GM18873 (cell line): Measurements from ENCODE around the gene PRPH.
"Not testable (repeated sequence)": the region's sequence is repeated elsewhere in the genome, so short reads cannot be mapped to it uniquely, and the experiment has no call there.

Experiments
- ATAC-seq: cut with Tn5 transposase; IDR thresholded peaks from one replicate; pipeline ENCODE4 v1.9.1; 2021; ENCODE audit warnings: mild to moderate bottlenecking, moderate library complexity, moderate number of reproducible peaks; ENCODE audit not compliant: unreplicated experiment, low FRiP score

The PRPH gene

DNA sequence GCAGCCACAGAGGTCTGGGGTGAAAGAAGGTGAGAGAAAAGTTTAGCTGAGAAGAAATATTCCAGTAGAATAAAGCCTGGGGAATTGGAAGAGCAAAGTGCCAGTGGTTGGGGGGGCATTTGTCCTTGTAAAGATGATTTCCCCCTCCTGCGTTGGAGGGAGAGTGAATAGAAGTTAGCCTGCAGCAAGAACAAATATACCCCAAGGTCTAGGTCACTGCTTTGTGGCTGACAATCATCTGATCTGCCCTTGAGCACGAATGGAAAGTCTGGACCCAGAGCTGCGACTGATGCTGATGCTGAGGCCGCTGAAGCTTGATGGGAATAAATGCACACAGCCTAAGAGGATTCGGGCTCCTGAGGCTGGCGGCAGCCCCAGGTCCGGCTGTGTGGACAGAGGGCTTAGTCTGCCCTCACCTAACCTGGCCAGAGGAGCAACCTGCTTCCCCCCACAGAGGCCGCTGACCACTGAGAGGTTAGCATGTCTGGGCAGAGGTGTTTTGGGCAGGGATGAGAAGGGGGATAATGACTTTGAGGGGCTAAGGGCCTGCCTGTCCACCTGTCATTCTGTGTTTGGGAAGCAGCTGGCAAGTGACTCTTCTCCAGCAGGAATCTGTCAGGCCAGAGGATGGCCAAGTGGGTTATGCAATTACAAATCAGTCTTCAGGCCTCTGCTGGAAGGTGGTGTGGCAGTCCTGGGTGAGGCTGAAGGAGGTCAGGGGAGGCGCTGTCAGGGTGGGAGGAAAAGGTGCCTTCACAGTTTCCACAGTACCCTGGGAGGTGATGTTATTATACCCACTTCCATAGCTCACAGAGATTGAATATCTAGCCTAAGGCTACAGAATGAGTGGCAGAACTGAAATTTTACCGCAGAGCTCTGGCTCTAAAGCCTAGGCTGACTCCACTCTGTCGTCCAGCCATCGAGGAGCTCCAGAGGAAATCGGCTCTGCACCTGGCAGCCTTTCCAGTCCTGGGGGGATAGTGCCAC lies 18.4 kb upstream of the PRPH start:
- ATAC-seq: no peak

DNA sequence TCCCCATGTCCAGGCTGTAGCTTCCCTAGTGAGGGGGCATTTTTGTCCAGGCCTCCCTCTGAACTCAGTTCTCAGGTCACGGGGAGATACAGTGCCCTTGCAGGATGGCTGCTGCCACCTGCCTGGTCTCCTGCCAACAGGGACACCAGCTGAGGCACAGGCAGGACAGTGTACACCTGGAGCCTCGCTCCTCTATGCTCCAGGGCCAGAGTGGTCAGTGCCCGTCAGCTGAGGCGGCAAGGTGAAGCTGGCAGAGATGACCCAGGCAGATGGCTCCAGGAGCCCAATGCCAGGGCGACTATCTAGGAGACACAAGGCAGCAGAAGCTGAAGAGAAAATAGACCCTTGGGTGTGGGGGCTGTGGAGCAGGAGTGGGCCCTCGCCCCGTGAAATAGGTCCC lies 17.5 kb upstream of the PRPH start:
- ATAC-seq: no peak

DNA sequence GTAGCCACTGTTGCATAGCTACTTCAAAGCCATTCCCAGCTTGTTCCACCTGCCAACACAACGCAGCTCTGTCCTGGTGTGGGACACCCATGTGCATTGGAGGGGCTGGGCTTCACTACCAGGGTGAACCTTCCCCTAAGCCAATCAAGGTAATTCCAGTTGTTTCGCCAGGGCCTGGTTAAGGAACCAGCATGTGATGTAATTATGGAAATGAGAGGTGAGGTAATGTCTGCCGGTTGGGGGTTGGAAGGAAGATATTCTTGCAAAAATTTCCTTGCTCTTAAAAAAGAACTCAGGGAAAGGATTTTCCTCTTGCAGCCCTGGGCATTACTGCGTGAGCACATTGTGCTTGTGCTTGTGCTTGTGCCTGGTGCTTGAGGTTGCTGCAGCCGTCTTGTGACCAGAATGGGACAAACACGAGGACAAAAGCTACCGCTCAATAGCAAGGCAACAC lies 15.2 kb upstream of the PRPH start:
- ATAC-seq: no peak

DNA sequence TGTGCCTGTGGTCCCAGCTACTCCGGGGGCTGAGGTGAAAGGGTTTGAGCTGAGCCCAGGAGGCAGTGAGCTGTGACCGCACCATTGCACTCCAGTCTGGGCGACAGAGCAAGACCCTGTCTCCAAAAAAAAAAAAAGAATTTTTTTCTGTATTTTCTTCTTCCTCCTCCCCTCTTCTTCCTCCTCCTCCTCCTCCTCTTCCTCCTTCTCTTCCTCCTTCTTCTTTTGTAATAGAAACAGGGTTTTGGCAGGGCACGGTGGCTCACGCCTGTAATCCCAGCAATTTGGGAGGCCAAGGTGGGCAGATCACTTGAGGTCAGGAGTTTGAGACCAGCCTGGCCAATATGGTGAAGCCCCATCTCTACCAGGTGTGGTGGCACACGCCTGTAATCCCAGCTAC lies 14.4 kb upstream of the PRPH start:
- not testable (repeated sequence) for ATAC-seq

DNA sequence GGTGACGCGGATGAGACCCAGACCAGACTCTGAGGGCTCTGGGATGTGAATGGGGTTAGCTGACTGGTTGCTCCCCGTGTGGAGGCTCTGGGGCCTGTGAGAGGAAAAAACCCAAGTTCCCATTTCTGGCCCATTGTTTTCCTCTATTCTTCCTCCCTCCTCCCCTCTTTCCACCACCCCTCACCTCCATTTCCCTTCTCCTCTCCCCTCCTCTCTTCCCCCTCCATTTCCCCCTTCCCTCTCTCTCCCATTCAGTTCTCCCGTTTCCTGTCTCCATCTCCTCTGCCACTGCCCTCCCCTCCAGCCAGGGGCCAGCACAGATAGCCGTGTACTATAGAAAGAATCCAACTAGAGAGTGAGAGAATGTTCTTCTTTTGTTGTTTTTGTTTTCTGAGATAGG lies 12.6 kb upstream of the PRPH start:
- no peak for ATAC-seq

DNA sequence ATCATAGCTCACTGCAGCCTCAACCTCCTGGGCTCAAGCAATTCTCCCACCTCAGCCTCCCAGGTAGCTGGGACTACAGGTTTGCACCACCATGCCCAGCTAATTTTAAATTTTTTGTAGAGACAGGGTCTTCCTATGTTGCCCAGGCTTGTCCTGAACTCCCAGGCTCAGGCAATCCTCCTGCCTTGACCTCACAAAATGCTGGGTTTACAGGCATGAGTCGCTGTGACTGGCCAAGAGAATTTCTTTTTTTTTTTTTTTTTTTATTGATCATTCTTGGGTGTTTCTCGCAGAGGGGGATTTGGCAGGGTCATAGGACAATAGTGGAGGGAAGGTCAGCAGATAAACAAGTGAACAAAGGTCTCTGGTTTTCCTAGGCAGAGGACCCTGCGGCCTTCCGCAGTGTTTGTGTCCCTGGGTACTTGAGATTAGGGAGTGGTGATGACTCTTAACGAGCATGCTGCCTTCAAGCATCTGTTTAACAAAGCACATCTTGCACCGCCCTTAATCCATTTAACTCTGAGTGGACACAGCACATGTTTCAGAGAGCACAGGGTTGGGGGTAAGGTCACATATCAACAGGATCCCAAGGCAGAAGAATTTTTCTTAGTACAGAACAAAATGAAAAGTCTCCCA lies 12.1 kb upstream of the PRPH start:
- ATAC-seq: not testable (repeated sequence)

DNA sequence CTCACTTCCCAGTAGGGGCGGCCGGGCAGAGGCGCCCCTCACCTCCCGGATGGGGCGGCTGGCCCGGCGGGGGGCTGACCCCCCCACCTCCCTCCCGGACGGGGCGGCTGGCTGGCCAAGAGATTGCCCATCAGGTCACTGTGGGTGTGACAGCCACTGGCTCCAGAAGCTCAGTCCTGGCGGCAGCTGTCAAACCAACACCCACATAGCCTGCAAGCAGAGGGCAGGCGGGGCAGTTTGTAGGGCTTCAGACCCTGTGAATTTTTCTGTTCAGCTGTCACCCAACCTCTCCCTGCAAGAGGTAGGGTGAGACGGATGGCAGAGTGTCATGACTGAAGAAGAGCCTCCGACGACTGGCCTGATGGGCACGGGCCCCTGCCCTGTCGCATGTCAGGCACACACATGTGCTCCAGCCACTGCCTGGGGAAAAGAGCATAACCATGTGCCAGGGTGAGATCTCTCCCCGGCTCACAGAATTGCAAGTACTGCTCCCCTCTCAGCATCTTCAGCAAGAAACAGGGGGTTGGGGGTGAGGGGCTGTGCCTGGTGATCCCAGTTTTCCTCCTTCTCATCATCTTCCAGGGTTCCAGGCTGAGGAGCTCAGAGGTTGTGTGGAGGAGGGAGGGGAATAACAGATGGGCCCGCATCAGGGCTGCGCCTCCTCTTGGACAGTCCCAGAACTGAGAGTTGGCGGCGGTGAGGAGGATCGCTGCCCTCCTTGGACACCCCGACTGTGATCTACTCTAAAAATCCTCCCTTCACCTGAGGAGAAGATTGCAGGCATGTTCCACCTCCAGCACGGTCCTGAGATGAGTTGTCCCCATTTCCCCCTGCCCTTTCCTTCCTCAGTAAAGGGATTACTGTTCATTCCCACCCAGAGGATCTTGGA lies 11.2 kb upstream of the PRPH start:
- no peak for ATAC-seq

DNA sequence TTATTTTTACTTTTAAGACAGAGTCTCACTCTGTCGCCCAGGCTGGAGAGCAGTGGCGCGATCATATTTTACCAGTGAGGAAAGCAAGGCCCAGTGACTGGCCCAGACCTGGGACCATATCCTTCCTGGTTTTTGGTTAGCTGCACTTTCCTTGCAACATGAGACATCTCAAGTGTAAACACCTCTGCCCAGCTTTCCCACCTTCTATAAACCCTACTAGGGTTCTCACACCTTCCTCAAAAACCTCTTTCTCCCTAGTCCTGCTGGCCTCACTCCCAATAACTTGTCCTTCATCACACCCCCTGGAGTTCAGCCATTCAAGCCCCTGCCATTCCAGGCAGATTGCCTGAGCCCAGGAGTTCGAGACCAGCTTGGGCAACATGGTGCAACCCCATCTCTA lies 10.3 kb upstream of the PRPH start:
- ATAC-seq: no peak

DNA sequence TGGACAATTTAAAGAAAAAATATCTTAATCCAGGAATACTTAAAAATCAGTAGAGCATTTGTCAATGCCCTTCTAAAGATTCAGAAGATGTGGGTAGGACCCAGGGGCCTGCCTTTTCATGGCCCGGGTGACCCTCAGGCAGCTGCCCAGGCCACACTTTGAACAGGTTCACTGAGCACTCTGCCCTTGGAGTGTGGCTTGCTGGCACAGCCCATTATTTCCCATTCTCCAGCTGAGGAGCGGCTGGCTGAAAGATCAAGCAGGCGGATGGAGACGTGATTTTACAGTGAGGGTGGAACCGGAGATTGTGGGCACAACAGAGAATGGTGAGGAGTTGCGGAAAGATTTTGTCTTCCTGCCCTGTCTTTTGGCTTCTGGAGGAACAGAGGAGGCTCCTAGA lies 7.1 kb upstream of the PRPH start:
- ATAC-seq: no peak

DNA sequence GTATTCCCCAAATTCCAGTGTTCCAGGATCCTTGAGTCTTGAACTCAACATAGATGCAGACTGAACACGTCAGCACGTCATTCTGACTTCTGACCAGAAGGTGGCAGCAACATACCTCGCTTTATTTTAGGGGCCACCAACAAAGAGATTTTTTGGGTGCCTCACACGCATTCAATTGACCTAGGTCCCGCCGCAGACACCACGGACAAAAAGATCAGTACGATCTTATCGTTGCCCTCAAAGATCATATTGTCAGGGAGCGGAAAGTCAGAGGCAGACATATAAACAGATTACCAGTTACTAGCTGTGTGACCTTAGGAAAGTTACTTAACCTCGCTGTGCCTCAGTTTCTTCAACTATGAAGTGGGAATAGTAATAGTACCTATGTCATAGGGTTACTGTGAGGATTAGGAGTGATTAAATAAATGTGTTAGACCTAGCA lies 6.5 kb upstream of the PRPH start:
- ATAC-seq: no peak

DNA sequence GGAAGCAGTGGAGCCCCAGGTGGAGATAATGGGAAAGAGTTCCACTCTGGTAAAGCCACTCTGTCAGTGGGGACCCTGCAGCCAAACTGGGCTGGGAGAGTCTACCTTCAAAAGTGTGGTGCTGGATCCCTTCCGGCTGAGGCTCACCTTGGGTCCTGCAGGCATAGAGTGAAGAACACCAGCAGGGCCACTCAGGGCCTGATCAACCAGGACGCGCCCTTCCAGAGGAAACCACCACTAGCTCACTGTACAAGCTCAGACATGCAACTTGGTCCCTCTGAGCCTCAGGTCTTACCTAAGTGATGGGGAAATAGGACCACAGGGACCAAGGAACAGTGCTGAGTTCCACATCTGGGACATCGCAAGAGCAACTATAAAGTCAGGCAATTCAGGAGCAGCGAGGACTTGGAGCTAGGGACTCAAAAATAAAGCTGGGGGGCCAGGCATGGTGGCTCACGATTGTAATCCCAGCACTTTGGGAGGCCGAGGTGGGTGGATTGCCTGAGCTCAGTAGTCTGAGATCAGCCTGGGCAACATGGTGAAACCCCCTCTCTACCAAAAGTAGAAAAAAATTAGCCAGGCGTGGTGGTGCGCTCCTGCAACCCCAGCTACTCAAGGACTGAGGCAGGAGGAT lies 5.9 kb upstream of the PRPH start:
- ATAC-seq: no peak

DNA sequence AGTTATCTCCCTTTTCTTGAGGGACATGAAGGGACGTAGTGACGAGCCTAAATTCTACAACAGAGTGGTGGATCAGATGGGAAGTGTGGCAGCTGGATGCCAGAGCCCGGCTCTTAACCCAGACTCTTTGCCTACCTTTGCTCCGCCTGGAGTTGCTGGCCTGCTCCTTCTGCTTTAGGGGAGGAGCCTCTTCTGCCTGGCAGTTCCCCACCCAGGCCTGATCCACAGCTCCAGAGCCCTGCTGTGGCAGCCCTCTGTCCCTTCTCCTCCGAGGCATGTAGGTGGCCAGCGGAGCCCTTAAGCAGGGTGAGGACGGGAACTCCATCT lies 2.3 kb upstream of the PRPH start:
- ATAC-seq: no peak

DNA sequence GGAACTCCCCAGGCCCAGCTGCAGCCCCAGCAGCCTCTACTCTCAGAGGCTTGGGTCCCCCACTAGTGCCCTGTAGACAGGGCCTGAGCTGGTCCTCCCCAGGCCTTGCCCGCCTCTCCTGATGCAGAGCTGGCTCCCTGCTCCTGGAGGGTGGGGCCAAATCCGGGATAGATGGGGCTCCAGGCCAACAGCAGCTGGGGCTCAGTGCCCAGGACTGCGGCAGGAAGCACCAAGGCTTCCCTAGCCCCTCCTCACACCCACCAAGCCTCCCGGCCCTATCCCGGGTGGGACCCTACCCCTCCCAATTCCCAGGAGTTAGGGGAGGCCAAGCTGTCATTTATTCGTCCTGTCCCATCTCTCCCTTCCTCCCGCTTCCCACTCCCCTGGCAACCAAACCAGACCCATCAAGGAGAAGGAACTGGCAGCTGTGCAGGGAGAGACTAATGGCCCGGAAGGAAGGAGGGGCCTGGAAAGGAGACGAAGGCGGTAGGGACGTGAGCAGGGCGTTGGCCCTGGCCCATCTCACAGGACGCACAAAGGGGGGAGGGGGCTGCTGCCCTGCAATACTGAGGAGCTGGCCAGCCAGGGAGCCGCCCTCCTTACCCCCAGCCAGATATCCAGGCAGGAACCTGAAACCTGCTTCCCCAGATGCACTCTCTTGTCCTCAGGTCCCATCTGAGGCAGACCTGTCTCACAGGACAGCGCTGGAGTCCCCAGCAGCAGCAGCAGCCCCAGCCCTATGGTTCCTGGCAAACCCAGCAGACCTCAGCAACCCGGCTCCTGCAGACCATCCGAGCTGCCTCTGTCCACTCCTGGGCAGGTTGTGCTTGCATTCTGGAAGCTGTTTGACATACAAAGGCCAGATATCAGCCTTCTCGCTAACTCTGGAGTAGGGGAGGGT lies 1.6 kb upstream of the PRPH start:
- no peak for ATAC-seq

DNA sequence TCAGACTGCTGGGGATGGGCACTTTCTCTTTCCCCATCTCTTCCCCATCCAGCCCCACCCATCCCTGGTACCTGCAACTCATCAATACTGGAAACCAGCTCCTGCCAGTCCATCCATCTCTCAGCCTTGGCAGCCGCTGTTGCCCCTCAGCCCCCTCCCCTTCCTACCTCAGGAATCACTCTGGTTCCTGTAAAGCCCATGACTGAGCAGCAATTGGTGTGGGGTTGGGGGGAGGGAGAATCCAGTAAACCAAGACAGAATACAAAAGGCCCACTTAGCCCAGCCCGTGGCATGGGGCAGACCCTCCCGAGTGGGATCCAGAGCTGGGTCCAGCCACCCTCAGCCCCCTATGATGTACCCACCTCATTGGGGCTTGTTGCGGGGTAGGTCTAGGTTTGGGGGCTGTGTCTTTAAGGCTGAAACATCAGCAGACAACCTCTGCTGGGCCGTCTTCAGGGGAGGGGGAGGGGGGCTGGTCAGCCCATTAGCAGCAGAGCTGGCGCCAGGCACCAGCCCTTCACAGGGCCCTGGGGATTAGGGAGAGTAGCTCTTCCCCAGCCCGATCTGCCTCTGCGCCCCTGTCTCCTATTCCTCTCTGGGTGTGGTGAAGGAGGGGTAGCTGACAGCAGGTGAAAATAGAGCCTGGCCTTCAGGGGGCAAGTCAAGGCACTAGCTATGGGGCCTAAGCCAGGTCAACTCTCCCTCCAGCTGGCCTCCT lies 702 bp upstream of the PRPH start:
- ATAC-seq: no peak

DNA sequence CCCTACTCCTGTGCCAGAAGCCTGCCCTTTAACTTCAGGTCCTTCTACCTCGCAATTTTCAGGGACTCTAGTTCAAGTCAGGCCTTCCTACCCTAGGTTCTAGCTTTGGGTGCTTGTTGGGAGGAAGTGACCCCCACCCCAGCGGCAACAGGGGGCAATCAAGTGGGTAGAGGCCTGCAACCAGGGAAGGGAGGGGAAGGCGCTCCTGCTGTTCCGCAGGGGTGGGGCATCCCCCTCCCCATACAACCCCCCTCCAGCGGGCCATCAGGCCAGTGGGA lies 204 bp upstream of the PRPH start:
- no peak for ATAC-seq

DNA sequence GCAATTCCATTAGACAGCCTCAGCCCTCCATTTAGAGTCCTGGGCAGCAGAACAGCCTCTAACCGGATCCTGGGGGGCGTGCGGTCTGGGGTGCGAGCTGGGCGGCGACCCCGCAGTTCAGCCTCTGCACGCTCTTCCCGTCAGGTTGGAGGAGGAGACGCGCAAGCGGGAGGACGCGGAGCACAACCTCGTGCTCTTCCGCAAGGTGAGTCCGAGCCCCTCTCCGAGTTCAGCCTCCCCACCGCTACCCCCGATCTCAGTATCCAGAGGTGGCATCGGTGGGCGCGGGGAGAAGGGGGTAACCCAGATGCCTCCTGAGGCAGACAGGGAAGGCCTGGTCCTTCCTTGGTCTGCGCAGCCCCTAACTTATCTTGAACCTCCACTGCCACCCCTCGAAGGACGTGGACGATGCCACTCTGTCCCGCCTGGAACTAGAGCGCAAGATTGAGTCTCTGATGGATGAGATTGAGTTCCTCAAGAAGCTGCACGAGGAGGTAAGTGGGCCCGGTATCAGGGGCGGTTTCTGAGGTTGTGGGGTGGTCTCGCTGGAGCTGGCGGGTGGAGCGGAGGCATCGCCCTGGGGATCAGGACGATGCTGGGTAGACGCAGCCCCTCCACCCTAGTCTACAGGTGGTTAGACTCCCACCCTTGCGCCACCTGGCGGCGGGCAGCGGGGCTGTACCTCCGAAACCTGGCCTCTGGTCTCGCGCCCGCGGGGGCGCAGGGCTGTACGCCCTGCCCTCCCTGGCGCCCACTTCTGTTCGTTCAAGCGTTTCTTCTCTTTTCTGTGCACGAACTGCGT lies 1.3 kb downstream of the PRPH start:
- no peak for ATAC-seq

DNA sequence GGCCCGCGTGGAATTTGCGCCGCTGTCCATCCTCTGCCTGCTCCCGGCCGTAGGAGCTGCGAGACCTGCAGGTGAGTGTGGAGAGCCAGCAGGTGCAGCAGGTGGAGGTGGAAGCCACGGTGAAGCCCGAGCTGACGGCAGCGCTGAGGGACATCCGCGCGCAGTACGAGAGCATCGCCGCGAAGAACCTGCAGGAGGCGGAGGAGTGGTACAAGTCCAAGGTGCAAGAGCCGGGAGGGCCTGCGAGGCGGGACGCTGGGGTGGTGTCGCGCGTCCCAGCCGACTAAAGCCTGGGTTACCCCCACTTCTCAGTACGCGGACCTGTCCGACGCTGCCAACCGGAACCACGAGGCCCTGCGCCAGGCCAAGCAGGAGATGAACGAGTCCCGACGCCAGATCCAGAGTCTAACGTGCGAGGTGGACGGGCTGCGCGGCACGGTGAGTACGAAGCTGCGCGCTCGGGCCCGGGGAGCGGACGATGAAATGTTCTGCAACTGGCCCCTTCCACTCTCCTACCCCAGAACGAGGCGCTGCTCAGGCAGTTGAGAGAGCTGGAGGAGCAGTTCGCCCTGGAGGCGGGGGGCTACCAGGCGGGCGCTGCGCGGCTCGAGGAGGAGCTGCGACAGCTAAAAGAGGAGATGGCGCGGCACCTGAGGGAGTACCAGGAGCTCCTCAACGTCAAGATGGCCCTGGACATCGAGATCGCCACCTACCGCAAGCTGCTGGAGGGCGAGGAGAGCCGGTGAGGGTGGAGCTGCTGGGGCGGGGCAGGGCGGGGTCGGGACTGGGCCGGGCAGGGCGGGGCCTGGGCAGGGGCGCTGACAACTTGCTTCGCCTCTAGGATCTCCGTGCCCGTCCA lies 2.1 kb downstream of the PRPH start:
- ATAC-seq: no peak
